Left kidney (tissue), 1 donor: Measurements from ENCODE around the gene THAP7. TPM values are rescaled to one million over a fixed set of nuclear protein-coding genes. Genes with fewer than 3 reads are reported as not detected.

Experiments
- polyA plus RNA-seq: library from polyadenylated mRNA; unstranded; fragments of 120-200 nt; gene quantifications from one replicate; pipeline ENCODE4 v1.2.1, GENCODE V29; 2013; ENCODE audit not compliant: insufficient read length

The THAP7 gene
- polyA plus RNA-seq, 1 donor: 14.1 TPM

Other genes with a start within 250 kb of the THAP7 start
- gene SERPIND1, start 228.0 kb downstream of the THAP7 start, polyA plus RNA-seq: 2.8 TPM
- 82.6 TPM for gene PI4KA, start 143.3 kb downstream of the THAP7 start, polyA plus RNA-seq
- 30.7 TPM for gene SNAP29, start 143.1 kb downstream of the THAP7 start, polyA plus RNA-seq
- 62.3 TPM for gene CRKL, start 84.7 kb downstream of the THAP7 start, polyA plus RNA-seq
- 0.68 TPM for gene AIFM3, start 34.9 kb downstream of the THAP7 start, polyA plus RNA-seq
- 50.5 TPM for gene LZTR1, start 19.8 kb downstream of the THAP7 start, polyA plus RNA-seq
- gene P2RX6, start 13.0 kb upstream of the THAP7 start, polyA plus RNA-seq: 1.4 TPM
- 1.5 TPM for gene SLC7A4, start 30.4 kb upstream of the THAP7 start, polyA plus RNA-seq
- gene LRRC74B, start 43.8 kb upstream of the THAP7 start, polyA plus RNA-seq: 0.27 TPM